ENCODE measurements around the gene WDFY4.

Gene WDFY4

DNA sequence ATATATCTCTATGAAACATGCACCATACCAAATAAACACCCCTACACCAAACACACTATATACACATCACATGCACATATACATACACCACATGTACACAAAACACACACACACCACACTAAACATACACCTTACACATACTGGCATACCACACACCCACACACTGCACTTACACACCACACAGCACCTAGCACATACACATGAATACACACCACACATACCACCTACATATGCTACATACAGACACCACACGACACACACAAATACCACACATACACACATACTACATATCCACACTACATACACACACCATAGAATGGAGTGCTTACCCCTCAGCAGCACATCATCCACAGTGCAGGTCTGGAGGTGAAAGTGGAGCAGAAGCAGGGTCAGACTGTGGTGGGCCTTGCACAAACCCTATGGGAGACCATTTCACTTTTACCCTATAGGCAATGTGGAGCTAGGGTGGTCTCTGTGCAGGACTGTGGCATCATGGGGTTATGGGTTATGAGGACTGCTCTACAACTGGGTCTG is 64.6 kb downstream of the WDFY4 start:
- DNase-seq: no peak

DNA sequence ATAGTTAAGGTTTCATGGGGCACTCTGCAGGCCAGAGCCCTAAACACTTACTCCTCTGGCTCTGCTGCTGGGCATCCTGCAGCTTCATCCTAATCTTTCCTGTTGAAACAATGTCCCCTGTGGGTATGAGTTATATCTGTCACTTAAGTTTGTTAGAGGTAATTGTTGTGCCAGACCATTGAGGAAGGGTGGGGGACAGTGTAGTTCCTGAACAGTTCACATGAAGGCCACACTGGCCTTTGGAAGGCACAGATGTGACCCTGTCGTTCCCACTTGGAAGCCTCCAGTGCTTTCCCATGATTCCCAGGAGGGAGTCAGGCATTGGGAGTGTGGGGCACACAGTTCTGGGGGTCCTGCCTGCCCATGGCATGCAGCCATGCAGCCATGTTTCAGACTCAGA is 65.3 kb downstream of the WDFY4 start:
- no peak for DNase-seq

DNA sequence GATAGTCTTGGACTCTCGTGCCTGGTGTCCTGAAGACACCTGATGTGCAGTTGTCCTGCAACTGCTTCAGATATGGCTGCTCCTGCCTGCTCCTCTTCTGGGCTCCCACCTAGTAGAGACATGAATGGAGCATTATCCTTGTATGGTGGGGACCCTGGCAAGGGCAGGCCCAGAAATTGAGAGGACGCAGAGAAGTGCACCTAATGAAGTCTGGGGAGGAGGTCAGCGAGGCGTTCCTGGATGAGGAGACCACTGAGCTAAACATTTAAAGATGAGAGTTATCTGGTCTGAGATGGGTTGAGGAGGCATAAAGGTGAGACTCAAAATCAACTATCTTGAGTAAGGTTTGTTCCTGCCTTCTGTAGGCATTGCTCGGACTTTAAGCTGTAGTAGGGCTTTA is 66.3 kb downstream of the WDFY4 start:
- no peak for DNase-seq

DNA sequence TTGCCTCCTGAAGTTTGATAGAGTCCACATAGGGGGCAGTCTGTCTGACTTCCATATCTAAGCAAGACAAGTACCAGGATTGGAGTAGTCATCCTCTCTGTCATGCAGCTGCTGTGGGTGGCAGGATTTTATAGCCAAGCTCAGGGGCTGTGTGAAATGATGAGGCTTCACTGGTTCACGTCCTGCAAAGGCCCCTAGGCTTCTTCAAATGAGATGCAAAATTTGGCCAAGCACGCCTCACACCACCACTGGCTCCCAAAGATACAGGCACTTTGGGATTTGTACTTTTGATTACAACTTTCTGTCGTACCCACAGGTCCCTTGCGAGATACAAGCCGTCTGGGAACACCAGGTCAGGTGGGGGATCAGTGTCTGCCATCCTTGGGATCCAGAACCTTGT is 67.1 kb downstream of the WDFY4 start:
- DNase-seq: no peak

DNA sequence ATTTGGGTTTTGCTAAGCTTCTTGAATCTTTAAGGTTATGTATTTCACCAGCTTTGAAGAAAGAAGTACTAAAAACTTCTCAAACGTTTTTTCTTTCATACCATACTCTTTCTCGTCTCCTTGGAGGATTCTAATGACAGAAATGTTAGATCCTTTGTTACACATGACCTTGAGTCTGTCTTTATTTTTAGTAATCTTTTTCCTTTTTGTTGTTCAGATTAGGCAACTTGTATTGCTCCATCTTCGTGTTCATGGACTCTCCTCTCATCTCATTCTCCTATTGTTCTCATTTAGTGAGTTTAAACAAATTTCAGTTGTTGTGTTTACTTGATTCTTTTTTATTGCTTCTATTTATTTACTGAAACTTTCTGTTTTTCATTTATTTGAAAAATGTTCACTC is 73.7 kb downstream of the WDFY4 start:
- no peak for DNase-seq

DNA sequence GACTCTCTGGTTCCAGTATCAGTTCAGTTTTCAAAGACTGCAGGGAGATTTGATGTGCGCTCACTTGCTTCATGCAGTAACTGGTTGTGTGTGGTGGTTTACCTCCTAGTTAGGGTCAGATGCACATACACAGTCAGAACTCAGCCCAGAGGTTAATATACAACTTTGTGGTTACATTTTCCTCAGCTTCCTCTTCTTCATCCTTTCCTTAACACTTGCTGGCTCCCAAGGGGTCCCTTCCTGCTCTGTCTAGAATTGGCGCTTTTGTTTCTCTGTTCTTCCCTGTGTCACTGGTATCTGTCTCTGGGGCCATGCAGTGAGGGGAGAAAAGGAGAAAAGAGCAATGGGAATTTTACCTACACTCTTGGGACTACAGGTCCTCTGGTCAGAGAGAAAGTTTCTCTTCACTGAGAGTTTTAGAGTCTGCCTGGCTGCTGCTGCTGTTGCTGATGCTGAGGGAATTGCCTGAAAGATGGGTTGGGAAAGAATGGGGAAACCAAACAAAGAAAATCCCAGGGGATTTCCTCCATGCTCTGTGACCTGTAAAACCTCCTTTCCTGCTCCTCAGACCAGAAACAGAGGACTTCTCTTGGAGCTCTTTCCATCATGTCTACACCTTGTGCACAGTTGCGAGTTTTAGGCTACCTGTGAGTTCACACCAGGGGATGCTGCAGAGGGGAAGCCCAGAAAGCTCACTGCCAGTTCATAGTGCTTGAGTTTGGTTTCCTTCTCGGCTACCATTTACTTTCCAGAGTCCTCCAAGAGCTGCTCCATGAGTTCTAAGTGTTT is 74.6 kb downstream of the WDFY4 start:
- no peak for DNase-seq

DNA sequence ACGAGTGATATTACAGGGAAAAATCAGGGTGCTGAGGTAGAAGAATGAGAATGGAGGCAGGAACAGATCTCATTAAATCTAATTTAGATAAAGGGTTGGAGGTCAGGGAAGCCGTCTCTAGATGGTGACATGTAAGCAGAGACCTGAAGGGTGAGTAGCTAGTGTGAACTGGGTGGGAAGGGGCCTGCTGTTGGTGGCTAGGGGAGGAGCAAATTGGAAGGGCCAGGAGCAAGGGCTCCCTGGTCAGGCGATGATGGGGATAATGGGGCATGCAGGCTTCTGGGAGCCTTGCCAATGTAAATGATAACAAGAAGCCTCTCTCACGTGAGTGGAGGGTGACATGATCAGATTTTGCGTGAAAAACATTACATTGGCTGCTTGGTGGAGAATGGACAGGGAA is 76.3 kb downstream of the WDFY4 start:
- no peak for DNase-seq

DNA sequence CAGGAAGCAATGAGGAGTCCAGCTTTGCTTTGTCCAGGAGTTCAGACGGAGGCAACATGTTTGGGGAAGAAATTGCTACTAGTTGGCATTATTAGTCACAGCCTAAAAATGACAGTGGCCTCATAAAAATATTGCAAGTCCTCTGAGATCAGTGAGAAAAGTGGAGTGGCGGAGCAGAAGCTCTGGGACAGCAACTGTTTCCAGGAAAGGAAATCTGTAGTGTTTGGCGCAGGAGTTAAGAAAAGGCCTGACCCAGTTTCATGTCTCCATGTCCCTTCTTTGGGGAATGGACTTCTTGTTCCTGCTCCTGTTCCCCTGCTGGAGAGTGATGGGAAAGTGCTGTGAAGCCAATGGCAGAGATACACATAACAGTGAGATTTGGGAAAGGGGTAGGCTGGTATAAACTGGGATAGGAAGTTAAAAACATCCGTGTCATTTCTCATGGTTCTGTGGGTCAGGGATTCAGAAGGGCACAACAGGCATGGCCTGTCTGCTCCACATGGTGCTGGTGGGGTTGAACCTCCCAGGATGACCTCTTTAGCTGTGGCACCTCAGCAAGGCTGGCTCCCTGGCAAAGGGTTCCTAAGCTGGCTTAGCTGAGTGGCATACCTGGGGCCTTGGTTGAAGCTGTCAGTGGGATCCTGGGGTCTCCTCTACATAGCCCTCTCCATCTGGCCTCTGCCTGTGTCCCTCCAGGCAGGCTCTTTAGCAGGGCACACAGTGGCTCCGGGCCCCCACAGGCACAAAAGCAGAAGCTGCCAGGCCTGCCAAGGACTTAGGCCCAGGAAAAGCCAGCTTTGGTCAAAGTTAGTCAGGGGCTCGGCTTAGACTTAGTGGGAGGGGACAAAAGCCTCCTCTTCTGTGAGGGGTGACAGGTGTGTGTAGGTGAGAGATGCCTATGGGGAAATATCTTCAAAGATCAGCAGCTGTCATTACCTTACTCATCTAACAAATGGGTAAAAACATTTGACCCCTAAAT is 77.7 kb downstream of the WDFY4 start:
- DNase-seq: no peak

DNA sequence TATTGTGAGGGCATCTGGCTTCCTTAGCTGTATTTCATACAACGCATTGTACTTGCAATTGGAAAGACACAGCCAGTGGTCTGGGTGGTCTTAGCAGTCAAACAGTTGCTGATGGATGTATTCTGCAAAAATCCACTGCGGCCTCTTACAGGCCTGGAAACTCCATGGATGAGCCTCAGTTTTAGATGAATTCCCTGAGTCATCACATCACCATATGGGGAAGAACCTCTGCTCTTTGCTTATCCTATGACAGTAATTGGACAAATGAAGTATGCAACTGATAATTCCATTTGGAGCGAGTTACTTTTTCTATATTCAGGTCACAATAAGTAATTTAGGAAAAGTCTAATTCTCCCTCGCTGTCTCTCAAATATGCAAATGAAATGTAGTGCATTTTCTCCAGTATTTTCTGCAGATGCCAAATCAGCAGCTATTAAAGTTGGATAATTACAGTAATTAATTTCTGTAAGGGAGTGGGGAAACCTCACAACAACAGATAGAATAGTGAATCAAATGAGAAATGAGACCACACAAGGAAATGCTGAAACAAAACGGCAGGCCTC is 78.8 kb downstream of the WDFY4 start:
- DNase-seq: no peak

DNA sequence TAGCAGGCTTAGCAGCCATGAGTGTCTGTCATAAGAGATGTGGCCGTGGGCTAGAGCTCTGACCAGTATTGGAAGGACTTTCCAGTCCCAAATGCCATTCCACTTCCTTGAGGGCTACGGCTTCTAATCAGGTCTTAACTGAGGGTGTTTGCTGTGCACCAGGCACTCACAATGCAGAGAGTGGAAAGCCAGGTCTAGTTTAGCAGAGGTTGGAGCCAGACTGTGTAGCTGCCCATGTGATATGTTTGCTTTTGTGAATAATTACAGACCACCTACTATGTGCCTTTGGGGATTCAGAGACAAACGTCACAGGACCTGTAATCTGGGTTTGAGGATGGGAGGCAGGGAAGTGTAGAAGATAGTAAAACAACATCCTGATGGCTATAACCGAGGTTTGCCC is 79.8 kb downstream of the WDFY4 start:
- DNase-seq: no peak

DNA sequence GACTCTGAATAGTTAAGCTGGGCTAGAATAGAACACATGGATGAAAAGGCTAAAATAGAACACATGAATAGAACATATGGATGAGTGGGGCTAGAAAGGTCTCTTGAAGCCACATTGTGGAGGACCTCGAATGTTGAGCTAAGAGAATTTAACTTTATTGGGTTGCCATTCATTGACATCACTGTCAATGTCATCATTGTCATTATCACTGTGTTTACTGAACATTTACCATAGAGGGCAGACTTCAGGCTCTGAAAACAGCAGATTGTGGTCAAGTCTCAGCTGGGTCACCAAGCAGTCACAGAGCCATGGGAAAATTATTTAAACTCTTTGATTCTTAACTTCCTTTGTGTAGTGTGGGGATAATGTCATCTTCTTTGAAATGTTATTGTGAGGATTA is 80.4 kb downstream of the WDFY4 start:
- DNase-seq: no peak

DNA sequence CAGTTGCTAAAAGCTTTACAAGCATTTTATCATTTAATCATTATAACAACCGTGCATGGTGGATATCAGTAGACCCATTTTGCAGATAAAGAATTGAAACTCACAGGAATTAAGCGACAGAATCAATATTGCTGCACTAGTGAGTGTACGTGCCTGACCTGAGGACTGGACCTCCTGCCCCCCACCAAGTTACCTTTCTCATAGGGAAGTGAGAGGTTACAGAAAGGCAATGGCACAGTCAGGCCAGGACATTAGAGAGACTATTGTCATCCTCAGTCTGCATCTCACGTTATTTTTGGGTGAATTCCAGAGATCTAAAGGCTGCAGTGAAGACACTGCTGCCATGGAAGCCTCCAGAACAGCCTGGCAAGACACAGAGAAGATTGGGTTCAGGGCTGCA is 80.9 kb downstream of the WDFY4 start:
- no peak for DNase-seq

DNA sequence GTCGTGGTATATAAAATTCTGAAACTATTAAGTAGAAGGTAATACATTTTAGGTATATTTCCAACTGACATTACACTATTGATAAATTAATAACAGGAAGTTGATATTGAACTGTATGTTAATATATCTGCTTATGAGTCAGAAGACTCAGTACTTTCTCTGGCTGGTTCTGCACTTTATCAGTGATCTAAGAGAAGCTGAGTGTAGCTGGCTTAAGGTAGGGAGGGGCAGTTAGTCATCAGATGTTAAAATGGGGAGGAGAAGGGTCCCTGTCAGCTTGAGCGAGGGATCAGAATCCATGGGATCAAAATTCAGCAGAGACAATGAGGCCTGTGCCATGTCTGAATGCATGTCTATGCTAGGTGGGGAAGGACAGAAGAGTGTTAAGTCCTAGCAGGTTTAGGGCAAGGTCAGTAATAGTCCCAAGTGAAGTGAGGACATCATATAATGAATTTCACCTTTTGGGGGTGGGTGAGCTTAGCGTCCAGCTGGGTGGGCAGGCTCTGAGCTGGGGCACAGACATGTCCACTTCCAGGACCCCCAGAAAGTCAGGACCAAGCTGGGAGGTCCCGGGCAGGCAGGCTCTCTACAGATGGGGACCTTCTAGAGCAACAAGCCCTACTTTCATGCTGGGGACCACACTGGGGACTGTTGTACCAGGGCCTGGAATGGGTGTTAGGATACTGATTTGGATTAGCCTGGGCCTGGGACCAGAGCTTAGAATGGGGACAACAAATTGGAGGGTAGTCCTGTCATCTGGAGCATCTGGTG is 82.9 kb downstream of the WDFY4 start:
- no peak for DNase-seq

DNA sequence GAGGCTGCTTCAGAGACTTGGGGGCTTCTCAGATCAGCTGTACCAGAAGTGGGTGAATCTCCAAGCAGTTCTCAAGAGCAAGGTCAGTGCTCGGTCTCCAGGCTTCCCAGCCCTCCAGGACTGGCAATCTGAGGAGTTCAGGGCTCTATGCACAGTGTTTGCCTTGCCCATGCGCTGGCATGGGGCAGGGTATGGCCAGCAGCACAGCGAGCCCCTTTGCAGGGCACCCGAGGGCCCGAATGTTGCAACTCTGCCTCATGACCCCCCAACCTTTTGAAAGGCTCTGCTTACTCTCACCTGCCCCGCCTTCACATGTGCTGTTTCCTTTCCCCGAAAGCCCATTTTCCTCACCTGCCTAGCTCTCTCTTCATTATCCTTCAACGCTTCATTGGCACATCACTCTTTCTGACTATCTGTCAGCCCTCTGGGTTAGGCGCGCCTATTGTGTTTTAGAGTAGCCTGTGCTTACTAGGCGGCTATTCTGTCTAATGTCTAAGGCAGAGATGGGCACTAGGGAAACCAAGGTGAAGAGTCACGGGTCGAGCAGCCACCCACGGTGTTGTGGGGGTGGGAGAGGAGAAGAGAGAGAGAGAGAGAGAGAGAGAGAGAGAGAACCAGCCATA is 83.6 kb downstream of the WDFY4 start:
- no peak for DNase-seq

DNA sequence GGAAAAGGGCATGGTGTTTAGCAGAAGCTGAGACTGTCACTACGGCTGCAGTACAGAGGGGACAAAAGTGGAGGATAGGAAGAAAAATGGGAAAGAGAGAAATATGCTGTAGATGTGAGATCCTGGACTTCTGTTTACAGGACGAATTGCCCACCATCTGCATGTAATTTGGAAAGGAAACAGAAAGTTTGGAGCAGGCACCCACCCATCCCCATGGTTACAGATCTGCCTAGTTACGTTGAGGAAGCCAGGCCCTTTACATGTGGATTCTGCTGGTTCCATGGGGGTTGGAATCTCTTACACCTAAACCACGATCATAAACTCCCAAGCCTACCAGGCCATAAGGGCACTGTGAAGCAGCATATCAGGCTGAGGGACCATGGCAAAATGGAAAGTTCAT is 84.3 kb downstream of the WDFY4 start:
- no peak for DNase-seq

DNA sequence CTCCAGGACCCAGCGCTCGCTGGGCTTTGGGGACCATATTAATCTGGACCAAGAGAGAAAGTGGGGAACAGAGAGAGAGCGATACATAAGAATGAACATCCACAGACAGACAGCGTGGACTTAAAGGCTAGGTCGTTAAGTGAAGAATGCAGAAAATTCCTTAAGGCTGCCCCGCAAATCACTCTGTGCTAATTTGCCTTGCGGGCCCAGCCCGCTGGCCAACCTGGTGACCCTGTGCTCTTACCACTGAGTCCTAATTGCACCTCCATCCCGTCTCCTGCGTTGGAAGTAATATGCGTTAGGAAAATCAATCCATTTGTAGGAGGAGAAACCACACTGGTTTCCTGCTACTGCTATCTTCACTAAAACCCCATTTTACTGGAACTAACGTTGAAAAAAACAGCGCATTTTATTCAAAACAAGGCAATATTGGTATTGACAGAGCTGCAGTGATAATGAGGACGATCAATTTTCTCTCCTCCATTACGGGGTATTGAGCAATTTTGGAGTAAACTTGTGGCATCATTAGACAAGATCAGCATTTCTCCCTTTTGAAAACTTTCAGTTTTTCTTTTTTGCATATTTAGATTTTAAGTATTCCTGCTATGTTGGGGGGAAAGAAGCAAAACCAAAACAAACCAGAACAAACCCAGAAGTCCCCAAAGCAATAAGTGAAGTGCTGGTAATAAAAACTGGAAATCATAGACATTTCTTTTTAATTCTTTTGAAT is 85.2 kb downstream of the WDFY4 start:
- DNase-seq: no peak

DNA sequence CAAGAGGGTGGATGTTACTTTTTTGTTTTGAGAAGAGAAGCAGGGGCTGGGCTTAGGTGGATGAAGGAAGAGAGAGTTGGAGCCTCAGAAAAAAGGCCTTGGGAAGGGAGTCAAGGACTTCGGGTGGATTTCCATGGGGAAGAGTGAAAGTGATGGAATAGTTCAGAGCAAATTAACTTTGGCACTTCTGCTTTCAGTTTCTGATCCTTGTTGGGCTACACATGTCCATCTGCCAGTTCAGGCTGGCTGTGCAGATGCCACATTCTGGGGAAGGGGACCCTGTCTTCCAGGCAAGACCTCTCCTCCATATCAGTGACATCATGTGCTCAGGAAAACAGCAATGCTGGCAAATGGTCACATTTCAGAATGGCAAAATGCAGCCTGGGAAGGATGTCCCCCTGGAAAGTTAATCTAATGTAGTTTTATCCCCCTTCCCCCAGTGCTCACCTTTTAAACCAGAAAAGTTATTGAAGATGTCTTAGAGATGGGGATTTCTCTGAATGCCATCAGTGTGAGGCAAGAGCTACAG is 86.0 kb downstream of the WDFY4 start:
- DNase-seq: no peak

DNA sequence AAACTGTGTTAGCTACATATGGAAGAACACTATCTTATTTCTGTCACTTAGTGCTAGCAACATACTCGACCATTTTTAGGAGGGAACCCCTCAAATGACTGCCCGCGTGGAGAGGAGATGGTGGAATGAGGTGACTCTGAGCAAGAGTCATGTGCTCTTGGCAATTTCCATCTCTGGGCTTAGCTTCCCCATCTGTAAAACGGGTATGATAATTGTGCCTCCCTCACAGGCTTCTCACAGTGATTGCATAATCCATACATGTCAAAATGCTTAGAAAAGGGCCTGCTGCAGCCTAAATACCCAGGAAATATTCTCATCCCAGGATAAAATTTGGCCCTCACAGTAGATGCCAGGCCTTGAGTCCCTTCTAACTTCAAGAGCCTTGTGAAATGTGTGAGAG is 86.6 kb downstream of the WDFY4 start:
- DNase-seq: no peak

DNA sequence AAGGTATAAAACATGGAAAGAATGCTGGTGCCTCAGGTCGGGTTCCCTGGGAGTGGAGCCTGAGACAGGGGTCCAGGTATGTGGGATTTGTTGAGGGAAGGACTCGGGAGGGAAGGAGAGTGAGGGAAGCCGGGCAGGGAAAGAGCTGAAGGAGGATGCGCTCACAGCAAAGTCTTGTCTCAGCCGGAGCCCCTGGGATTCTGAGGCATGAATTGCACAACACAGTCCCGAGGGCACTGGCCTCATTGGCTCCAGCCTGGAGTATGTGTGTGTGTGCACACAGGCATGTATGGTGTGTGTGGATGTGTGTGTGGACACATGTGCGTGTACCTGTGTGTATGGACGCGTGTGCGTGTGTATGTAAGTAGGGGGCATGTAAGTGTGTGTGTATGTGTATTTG is 87.4 kb downstream of the WDFY4 start:
- no peak for DNase-seq

DNA sequence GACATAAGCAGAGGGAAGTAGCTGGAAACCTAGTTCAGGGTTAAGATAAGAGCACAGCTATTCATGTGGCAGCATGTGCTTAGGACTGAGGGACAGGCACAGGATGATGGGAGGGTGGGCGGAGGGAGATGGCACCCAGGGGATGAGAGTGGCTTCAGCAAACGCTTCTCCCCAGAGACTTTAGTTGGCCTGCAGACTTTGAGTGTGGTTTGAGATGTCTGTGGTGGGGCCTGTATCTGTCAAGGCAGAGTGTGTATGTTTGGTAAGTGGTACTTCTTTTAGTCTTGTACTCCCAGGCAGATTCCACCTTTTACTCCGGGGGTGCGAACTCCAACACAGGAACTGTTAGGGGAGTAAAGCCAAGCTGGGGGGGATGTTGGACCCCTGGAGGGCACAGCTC is 88.9 kb downstream of the WDFY4 start:
- no peak for DNase-seq

Data from NK-92 treated with Interleukin-12 subunit alpha and Interleukin-12 subunit beta, amount 100 ng/mL, for 24 hours (cell line).